ENCODE measurements around the gene FCGR3B. TPM values are rescaled to one million over a fixed set of nuclear protein-coding genes. Genes with fewer than 3 reads are reported as not detected.
"Not testable (repeated sequence)": the region's sequence is repeated elsewhere in the genome, so short reads cannot be mapped to it uniquely, and the experiment has no call there.

Gene FCGR3B
- not detected in 2 replicates for total RNA-seq (2014; rRNA removed; shearing (Covaris generic))
- polyA plus RNA-seq (2015; cell fraction: cytosol; rRNA removed), result not detected in 2 replicates
- polyA plus RNA-seq (2015; cell fraction: nucleus; rRNA removed), result not detected in 2 replicates

DNA sequence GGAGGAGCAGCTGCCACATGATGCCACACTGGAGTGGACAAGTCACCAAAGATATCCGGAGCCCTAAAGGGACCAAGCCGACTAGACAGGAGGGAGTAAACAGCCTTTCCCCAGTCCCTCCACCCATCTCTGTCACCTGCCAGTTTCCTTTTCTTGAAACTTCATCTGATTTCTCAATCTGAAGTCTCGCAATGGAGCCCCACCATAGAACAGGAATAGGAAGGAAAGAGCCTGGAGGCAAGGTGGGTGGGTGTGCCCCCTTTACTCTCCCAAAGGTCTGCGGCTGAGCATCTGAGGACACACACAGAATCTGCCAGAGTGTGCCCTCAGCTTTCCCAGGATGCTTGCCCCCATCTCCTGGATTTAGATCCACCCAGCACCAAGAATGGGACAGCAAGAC lies at the start of gene FCGR3B:
Gene FCGR3B, minus strand, starts transcription at position 101 of the 400 bp plus-strand sequence. Its CDS starts 82 bp downstream, at position 19.
- no peak for DNase-seq (ENCODE audit: low read depth)

DNA sequence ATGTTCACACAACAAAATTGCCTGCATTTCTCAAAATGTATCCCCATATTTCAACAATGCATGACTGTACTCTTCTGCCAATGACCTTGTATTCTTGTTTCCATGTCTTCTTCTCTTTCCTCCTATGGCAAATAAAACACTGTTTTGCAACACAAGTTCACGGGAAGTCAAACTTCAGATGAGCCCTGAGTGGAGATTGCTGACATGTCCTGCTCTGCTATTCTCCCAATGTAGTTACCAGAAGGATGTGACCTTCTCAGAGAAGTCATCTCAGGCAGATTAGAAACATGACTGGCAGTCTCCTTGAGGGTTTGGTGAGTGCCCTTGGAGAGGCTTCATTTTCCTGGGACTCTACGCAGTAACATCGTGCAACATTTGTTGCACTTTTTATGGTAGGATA lies 47.5 kb upstream of the FCGR3B start:
- DNase-seq (ENCODE audit: low read depth), result no peak

DNA sequence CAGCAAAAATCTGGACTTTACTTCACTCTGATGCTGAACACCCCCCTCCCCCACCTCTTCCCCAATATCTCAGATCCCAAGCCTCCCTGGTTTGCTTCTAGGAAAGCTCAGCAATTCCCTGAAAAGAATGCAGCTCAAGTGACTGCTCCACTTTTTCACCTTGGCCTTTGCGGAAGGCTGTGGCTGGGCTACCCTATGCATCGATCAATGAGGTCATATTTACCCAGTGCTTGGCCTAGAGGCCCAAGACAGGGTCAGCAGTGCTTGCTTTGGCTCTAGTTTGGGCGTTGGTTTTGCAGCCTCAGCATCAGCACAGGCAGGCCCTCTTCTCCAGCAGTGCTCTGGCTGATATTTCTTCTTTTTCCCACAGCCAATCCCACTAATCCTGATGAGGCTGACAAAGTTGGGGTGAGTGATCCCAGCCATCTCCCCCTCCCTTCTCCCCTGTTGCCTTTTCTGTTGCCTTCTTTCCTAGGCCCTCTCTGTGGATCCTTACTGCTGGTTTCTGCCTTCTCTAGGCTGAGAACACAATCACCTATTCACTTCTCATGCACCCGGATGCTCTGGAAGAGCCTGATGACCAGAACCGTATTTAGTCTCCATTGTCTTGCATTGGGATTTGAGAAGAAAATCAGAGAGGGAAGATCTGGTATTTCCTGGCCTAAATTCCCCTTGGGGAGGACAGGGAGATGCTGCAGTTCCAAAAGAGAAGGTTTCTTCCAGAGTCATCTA lies 46.1 kb upstream of the FCGR3B start:
- no peak for DNase-seq (ENCODE audit: low read depth)

DNA sequence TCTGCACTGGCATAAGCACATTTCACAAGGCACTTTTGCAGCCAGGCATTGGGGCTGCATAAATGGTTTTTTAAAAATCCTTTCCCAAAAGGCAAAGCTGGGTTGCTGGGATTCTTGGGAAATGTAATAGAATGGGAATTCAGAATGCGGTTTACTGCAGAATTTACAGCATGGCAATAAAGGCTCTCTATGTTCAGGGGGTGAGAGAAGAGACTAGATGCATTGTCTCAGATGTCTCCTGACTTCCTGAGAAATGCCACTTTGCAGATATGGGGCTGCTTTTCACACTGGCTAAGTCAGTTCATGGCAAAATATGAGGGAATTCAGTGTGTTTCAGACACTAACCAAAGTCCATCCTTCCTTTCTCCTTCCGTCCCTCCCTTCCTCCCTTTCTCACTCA lies 45.5 kb upstream of the FCGR3B start:
- DNase-seq (ENCODE audit: low read depth), result no peak

DNA sequence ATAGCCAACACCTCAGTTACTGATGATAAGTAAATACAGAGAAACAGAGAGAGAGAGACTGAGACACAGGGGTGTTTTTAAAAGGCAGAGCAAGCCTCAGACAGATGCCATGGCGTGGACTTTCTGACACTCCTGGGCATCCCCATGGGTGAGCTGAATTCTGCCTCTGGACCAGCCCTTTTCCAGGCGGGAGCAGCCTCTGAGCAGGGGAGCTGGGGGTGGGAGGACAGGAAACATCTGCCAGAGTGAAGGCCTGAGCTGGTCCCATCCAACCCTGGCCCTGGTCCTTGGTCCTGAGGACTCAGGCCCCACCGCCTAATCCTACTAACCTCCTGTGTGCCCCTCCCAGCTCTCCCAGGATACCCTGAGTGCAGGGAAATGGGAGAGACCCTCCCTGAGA lies 43.9 kb upstream of the FCGR3B start:
- not testable (repeated sequence) for DNase-seq (ENCODE audit: low read depth)

DNA sequence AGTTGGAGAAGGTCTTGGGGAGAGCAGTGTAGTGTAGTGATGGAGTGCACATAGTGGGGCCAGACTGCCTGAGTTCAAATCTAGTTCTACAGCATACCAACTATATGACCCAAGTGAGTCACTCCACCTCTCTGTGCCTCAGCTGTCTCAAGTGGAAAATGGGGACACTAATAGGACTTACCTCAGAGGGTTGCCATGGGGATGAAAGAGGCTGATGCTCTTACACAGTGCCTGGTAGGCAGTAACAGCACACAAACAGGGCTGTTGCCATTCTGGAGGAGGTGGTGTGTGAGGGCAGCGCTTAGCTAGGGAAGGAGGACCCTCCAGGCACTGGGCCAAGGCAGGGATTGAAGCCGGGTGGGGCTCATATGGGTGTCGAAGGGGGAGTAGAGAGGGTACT lies 43.5 kb upstream of the FCGR3B start:
- DNase-seq (ENCODE audit: low read depth), result not testable (repeated sequence)

DNA sequence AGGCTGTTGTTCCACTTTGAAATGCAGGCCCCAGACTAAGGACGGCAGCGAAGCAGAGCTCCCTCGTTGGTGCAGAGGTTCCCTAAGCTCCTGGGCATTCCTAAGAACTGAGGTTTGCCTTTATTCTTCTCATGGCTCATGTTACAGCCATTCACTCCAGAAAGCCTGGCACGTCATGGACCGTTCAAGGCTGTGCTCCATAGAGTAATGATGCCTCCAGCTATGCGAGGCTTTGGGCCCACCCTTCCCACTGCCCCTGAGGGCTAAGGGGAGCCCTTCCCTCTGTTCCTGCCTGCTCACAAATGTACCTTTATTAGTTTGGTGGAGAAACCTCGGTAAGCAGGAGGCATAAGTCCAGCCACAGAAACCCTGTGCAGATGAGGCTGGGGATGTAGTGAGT lies 42.5 kb upstream of the FCGR3B start:
- not testable (repeated sequence) for DNase-seq (ENCODE audit: low read depth)

DNA sequence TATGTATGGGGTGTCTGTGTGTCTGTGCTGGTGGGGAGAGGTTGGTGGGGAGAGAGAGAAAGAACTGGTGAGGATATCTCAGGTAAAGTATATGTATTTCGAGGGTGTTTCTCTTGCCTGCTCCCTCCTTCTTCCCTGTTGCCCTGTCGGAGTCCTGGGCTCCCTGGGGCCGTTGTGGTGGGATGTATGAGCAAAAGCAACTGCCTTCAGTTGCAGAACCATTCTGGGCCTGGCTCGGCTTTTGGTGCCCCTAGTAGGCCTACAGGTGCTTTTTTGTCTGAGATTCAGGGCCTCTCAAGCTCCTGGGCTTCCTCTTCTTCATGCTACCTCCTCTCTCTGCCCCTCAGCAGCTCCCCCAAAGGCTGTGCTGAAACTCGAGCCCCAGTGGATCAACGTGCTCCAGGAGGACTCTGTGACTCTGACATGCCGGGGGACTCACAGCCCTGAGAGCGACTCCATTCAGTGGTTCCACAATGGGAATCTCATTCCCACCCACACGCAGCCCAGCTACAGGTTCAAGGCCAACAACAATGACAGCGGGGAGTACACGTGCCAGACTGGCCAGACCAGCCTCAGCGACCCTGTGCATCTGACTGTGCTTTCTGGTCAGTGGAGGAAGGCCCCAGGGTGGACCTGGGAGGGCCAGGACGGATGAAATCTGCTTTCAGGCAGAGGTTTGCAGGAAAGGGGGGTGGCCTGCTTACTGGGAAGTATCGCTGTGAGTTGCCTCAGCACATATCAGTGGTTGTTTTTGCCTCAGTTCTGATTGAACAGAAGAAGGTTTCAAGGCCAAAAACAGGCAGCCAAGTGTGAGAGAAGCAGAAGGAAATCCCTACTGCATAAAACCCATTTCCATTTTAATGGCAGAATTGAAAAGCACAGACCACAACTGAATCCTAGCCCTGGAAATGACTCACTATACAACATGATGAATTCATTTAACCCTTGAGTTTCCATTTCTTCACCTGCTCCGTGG lies 40.4 kb upstream of the FCGR3B start:
- DNase-seq (ENCODE audit: low read depth), result peak; percentile 48

DNA sequence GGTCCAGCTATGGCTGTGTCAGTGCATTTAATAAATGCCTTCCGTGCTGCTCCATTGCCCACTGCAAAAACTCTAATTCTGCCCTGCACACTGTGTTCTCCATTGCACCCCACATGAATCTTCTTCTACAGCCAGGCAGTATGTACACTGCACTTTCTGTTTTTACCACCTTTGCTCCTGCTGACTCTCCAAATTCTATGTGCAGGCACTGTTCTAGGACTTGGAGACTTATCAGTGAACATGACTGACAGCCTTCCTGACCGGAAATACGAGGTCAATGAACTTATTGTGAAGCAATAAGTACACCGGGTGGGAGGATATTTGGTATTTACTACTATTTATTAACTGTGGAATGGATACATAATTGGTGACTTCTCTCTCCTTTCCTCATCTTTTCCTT lies 33.7 kb upstream of the FCGR3B start:
- not testable (repeated sequence) for DNase-seq (ENCODE audit: low read depth)

DNA sequence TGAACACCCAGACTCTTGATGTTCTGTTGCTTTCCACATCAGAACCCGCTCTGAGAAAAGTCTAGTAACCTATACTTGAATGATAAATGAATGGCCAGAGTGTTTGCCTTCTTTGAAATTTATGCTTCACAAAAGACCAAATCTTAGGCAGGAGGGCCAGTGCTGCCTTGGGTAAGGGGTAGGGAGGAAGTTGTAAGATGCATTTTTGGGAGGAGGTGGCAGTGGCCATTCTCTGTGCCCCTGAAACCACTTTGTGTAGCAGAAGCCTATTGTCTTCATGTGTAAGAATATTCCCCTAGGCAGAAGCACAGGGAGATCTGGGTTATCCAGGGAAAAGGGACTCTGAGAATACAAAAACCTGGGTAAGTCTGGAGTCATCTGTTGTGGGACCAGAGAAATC lies 32.6 kb upstream of the FCGR3B start:
- not testable (repeated sequence) for DNase-seq (ENCODE audit: low read depth)

DNA sequence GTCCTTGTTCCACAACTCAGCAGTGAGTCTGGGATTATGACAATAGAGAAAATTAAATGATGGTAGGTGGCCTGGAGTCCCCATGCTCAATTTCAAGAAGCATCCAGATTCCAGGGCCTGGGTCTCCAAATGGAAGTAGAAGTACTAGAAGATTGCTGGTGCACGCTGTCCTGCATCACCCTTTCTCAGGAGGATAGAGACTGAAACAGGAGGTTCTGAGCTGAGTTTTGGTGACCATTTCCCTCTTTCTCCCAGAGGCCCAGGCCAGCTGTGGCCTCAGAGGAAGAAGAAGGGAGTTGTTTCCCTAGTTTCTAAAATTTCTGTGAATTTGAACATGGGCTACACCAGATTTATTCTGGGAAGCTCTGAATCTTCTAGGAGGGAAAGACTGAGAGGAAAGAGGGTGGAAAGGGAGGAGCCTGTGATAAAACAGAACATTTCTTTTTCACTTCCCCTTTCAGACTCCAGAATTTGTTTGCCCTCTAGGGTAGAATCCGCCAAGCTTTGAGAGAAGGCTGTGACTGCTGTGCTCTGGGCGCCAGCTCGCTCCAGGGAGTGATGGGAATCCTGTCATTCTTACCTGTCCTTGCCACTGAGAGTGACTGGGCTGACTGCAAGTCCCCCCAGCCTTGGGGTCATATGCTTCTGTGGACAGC lies 31.8 kb upstream of the FCGR3B start, which contains the start of gene FCGR2B:
Gene FCGR2B, plus strand, starts transcription at position 460 of the 656 bp plus-strand sequence. Its CDS starts 99 bp downstream, at position 559.
- DNase-seq (ENCODE audit: low read depth), result not testable (repeated sequence)

DNA sequence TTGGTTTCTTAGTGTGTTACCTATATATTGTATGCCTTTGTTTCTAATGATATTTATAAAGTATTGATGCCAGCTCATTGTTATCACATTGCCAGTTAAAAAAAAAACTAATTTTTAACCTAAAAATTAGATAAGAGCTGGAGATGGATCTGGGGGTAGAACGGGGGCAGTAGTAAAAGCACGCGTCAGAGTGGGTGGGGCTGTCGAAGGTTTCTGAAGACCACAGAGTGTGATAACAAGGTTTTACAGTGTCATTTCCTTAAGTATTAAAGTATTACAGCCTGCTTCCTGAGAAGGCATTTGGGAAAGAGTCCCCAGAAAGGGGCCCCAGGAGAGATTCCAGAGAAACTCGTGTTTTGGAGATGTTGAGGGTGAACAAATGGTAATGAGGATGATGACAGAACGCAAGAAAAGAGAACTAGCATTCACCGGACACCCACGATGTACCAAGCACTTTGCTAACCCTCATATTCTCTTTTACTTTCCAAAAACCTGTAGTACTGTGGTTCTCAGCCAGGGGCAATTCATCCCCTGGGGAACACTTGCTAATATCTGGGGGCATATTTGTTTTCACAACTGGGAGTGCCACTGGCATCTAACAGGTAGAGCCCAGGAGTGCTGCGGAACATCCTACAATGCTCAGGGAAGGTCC lies 30.8 kb upstream of the FCGR3B start:
- DNase-seq (ENCODE audit: low read depth), result not testable (repeated sequence)

DNA sequence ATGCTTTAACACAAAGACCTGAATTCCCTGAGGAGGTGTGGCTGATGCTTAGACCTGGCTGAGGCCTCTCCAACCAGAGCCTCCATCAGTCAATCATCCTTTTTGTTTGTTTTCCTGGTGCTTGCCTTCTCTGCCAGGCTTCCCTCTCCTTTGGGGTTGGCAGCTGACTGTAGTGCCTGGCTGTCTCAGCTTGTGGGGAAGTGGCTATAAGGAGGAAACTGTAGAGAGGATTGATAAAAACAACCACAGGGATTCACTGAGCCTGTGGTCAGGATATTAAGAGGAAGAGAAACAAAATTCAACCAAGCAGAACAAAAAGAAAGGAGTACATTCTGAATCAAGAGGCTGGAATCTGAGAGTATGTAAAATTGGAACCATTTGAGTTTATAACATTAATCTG lies 27.5 kb upstream of the FCGR3B start:
- not testable (repeated sequence) for DNase-seq (ENCODE audit: low read depth)

DNA sequence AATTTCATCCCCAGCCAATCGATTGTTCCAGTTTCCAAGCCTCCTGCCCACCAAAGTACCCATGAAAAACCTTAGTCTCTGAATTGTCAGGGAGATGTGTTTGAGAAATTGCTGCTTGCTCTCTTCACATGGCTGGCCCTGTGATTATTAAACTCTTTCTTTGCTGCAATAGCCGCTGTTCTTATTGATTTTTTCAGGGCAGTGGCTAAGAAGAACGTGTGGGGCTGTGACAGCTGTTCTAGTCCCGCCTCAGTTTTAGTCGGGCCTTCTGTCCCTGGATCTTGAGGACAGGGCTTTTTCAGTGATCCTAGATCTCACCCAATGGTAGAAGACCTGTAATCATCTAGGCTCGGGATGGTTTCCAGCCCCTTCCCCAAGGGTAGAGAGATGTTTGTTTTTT lies 23.0 kb upstream of the FCGR3B start:
- DNase-seq (ENCODE audit: low read depth), result not testable (repeated sequence)

DNA sequence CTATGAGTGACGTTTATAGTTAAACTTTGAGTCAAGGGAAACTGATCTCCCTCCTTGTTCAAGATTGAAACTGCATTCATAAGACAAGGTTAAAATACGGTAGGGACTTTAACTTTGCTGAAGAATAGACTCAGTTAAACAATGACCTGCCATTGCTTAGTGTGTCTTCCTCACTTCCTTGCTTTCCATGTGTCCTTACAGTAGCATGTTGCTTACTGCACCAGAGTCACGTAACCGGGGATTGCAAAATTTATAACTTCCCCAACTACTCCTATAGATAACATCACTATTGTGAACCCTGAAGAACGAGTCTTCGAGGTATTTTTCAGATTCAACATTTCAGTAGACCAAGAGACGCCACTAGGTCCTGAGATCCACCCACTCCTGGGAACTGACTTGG lies 22.6 kb upstream of the FCGR3B start:
- DNase-seq (ENCODE audit: low read depth), result not testable (repeated sequence)

DNA sequence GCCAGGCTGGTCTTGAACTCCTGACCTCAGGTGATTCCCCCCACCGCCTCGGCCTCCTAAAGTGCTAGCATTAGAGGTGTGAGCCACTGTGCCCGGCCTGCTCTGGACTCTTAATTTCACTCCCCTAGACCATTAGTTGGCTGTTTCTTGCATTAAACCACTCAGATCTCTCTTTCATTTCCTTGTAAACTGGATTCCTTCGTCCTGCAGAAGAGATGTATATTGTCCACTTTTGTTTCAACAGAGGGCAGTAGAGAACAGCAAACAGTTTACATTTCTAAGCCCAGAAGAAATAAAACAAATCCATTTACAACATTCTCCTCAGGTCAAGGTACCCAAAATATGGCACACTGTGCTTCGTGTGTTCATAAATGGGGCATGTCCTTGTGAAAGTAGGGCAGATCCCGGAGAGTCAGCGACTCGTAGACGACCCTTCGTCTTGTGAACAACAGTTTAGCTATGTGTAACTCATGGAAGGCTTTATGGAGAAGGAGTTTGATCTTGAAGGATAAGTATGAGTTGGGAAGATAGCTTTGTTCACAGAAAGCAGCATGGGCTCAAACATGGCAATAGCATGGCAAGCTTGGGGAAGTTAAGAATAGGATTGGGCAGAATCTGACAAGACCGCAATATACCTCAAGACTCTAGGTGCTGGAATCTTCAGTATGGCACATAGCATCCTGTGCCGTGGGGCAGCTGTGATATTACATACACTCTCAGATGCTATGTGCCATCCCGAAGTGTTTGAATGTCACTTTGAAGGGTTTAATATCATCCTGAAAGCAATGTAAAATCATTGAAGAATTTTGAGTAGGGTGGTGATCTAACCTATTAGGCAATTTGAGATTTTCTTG lies 16.8 kb upstream of the FCGR3B start:
- DNase-seq (ENCODE audit: low read depth), result peak; percentile 58

DNA sequence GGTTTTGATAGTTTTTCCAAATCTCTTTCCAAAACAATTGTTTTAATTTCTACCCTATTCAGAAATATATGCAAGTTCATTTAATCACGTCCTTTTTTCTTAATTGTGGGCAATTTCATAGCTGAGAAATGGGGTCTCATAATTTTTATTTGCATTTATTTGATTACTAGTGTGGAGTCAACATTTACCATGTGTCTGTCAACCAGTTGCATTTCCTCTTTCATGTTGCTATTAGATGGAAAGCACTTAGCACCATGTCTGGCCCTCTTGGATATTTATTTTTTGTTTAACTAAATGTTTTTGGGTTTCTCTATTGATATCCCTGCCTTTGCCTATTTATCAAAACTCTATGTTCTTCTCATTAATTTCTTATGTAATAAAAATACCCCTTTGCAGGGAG lies 13.9 kb upstream of the FCGR3B start:
- DNase-seq (ENCODE audit: low read depth), result not testable (repeated sequence)

DNA sequence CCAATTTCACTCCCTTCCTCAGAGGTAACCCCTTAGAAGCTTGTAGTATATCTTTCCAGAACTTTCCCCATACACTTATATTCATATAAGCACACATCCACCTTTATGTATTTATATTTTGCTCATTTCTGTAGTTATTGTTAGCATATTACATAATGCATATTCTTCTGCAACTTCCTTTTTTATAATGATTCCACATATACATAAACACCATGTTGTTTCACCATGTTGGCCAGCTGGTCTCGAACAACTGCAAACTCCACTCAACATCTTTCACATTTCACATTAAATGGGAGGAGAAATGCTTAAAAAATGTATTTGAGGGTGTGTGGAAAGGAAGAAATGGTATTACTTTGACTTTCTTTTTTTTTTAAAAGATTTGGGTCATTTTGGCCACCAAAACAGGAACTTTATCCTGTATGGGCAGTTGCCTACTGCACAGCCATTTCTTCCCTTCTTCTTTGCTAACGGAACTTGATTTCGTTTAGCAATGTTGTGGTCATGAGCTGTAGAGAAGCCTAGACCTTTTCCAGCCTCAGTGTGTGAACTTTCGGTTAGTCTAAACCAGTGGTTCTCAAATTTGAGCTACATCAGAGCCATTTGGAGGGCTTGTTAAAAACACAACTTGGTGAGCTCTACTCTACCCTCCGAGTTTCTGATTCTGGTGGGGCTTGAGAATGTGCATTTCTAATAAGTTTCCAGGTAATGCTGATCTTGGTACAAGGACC lies 12.7 kb upstream of the FCGR3B start:
- not testable (repeated sequence) for DNase-seq (ENCODE audit: low read depth)

DNA sequence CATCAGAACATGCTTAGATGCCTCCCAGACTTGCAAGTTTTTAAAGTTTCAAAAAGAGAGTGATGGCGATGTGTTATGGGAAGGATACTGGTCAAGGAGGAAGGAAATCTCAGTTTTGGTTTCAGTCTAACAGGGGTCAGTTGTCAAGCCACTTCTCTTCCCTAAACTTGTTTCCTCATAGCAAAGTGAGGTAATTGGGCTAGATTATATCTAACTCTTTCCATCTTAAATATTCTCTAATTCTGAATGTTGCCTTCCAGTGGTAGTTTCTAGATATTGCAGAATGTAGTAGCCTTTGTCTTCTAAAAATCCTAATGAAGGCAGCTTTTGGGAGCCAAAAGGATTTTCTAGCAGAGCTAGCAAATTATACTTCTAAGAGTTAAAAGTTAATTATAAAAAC lies 11.7 kb upstream of the FCGR3B start:
- peak; percentile 1 for DNase-seq (ENCODE audit: low read depth)
